Hematopoietic multipotent progenitor cell treated with erythropoietin and hydrocortisone succinate and interleukin-3 and kit ligand, for 17 days (in vitro differentiated cells): ENCODE data around the gene HES2.
A peak's percentile ranks its signal among the peaks of the same experiment; 100 is the strongest.
"Not testable (repeated sequence)": the region's sequence is repeated elsewhere in the genome, so short reads cannot be mapped to it uniquely, and the experiment has no call there.

Experiments used
- DNase-seq: peaks from one replicate; pipeline ENCODE4 v3.0.0-alpha.2; 2015; ENCODE audit warnings: low spot score

HES2 gene

DNA sequence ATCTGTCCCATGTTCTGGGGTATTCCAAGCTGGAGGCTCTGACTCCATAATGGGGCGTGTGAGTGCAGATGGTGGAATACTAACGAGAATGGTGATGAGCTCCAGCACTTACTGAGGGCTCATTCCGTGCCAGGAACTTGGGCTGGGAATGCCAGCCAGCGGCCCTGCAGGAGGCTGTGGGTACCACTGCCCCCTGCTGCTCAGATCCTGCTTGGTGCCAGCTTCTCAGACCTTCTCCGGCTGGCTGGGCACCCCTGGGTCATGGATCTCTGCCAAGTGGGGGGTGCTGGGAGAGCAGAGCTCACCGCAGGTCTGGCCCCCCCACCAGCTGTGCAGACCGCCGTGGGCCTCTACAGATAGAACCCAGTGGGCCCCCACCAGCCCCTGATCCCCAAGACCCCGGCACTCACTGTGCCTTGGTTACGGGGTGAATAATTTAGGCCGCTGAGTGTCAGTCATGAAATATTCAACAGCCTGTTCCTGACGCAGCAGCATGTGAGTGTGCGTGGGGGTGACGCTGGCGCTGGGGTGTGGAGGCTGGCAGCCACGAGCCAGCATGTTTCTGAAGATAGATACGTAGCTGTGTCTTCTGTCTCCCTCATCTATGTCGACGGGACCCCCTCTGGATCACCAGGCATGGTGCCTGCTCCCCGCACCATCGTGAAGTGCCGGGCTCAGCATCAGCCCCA, 17.4 kb upstream of the HES2 start:
- DNase-seq = not testable (repeated sequence)

GRCh38 chr1:6436277-6436676, 16.6 kb upstream of the HES2 start:
- not testable (repeated sequence) for DNase-seq

DNA sequence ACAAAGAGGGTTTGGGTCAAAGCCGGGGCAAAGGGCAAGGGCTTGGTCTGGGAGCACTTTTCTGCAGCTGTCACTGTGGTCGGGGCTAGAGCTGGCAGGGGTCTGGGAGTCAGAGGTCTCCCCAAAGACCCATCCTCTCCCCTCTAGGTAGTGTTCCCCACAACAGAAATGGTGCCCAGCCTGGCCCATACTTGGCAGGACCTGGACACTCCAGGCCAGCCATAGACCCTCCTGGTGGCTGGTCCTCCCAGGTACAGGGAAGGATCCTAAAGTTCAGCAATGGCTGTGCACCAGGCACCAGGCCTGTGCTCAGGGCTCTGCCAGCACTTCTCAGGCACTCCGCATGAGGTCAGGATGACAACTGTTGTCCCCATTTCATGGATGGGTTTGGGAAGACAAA, 15.8 kb upstream of the HES2 start:
- no peak for DNase-seq

DNA sequence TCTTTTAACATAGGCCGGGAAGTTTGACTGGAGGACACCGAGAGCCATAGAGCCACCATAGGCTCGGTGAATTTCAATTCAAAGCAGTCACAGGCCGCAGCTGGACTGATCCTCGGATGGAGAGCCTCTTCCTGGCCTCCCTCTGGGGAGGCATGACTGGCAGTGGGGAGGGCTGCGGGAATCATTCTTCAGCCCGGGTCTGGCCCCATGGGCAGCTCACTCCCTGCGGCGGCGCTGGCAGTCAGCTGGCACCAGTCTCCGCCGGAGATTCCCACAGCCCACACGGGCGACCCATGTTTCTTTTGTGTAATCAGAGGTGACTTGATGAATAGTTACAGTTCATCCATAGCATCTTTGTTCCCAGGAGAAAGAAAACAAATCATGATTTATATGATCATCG, 15.4 kb upstream of the HES2 start:
- no peak for DNase-seq

GRCh38 chr1:6434186-6434585, 14.5 kb upstream of the HES2 start:
- no peak for DNase-seq

DNA sequence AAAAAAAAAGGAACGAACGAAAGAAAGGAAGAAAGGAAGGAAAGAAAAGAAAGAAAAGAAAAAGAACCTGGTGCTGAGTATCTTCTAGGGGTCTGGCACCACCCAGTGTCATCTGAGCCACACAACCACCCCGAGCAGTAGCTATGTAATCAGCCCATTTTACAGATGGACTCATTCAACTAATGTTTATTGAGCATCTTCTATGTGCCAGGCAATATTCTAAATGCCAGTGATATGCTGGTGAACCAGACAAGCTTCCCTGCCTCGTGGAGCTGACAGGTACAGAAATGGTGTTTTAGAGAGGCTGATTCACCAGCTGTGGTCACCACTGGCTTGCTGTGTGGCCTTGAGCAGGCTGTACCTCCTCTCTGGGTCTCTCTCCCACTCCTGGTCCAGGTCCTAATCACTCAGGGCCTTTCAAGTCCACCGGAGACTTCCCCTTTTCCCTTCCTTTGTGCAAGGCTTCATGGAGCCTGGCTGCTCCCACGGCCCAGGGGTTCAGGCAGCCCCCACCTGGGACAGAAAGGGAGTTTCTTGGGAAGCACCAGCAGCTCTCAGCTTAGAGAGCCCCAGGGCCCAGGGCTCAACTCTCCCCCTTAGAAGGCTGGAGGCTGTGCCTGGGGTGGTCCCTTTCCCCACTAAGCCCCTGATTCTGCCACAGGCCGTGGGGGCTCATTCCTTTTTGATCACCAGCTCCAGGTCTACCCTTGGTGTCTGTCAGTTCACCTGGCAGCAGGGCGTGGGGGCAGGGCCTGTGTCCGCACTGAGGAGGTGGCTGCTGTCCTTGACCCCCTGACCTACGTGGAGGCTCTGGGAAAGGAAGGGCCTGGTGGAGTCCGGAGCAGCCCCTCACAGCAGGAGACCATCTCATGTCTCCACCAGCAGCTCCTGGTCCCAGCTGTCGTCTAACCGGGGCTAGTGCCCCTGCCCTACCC, 12.2 kb upstream of the HES2 start:
- DNase-seq = not testable (repeated sequence)

GRCh38 chr1:6429660-6430411, 10.1 kb upstream of the HES2 start:
- peak; percentile 55 for DNase-seq

- not testable (repeated sequence) for DNase-seq
These were observed 8.7 kb upstream of the HES2 start for GRCh38 chr1:6428453-6428852.

GRCh38 chr1:6427441-6428390, 8.0 kb upstream of the HES2 start:
- peak; percentile 37 for DNase-seq

DNA sequence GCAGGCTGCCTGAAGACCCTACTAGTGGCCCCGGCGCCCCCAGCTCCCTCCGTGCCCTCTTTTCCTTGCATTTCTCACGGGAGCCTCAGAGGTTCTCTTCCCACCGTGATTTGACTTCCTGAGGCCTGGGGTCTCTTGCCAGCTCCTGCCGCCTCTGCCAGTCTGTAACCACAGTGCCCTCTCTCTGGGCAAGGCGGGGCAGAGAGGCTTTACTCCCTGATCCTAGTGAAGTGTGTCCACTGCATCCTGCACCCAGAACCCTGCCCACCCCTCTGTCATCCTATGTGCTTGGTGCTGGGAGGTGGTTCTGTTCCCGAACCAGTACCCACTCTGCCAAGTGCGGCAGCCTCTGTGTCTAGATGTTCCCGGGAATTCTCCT, 7.2 kb upstream of the HES2 start:
- DNase-seq = no peak

GRCh38 chr1:6426277-6426971, 6.7 kb upstream of the HES2 start:
- DNase-seq = peak; percentile 59

DNA sequence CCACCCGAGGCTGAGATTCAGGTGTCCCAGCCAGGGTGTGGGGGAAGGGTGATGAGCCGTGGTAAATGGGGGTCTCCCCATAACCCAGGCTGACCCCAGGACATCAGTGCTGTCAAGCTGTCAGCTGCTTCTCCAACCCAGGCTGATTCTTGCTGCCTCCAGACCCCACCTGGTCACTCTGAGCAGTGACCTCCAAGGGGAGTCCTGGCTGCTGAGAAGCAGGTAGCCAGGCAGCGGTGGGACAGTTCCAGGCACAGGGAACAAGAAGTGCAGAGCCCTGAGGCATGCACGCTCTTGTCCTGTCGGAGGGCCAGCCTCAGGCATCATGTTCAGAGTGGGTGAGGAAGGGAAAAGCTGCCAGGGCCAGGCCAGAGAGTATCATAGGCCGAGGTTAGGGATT, 5.9 kb upstream of the HES2 start:
- no peak for DNase-seq

DNA sequence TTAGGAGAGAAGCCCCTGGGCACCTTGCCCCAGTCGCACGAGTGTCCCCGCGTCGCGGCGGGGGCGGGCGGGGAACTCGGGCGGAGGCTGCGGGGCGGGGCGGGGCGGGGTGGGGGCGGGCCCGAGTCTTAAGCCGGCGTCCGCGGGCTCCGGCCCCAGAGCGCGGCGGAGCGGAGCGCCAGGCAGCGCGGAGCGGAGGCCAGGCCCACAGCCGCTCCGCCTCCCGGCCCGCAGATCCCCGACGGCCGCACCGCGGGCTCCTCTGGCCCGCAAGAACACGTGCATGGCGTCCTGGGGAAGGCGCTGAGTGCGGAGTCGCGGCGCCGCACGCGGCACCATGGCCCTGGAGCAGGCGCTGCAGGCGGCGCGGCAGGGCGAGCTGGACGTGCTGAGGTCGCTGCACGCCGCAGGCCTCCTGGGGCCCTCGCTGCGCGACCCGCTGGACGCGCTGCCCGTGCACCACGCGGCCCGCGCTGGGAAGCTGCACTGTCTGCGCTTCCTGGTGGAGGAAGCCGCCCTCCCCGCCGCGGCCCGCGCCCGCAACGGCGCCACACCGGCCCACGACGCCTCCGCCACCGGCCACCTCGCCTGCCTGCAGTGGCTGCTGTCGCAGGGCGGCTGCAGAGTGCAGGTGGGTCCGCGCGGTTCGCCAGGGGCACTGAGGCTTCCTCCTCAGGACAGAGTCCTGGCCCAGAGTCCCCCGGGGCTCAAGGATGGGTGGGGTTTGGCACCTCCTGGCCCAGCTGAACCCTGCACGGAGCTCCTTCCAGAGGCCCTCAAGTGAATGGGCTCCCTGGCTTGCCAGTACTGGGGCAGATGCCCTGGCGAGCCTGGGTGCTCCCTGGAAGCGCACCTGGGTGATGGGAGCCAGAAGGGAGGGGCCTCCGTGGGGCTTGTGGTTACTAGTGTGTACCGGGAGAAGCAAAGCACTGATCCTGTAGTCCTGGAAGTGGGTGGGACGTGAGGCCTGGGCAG, 5.2 kb upstream of the HES2 start, which contains the start of gene ESPN:
Gene ESPN (plus strand): TSS at position 158 of the 975 bp plus-strand sequence. CDS start 180 bp downstream, at position 338.
- peak; percentile 32 for DNase-seq

DNA sequence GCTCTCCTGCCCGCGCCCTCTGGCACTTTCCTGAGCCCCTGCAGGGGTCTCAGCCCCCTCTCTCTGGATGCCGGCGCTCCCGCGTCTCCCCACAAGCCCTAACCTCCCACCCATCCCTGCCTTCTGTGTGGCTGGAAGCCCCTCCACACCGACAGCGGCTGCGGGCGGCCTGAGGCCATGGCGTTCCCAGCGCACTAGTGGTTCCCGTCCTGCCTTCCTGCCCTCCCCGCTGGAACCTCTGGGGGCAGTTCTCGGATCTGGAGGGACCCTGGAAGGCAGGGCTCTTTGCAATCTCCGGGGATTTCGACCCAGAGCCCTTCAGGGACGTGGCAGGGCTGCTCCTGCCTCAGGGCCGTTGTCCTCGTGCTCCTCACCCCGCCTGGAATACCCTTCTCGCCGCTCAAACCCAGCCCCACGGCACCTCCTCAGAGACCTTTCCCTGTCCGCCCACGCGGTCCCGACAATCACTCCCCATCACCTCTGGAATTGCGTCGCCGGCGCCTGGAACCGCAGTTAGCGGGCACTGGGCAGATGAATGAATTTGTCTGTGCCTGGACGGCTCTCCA, 4.4 kb upstream of the HES2 start:
- no peak for DNase-seq

- DNase-seq = peak; percentile 55
These were observed 3.7 kb upstream of the HES2 start for GRCh38 chr1:6423321-6423999.

DNA sequence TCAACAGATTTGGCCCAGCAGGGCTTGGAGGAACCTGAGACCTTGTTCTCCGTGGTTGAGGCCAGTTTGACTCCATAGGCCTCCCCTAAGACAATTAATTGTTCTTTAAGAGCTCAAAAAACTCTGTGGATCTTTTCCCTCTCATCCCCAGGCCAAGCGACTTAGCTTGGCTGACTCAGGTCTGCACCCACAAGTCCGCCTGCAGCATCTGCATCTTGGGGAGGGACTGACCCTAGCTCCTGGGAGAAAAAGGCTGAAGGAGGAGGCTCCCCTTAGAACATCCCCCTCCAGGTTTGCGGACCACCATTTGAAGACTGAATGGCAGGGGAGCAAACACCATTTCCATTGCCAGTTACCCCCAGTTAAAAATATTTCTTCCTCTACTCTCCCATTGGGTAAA, 1.5 kb upstream of the HES2 start:
- DNase-seq = no peak

GRCh38 chr1:6420454-6421042, 829 bp upstream of the HES2 start:
- DNase-seq = no peak

DNA sequence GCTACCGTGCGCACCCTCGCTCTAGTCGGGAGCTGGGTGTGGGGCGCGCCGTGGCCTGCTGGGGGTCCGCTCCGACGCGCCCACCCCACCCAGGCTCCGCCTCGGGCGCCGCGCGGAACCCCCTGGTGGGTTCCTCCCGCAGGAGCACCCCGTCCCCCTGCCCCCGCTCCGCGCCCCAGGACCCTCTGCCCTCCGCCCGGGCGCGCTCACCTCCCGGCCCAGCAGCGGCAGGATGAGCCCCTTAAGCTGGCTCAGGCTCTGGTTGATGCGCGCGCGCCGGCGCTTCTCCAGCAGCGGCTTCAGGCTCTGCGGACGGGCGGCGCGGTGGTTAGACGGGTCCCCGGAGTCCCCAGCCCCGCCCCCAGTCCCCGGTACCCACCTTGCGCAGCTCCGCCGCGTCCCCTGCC, 319 bp downstream of the HES2 start:
- DNase-seq = no peak
